ENCODE data around the gene CDK5R1.

DNA sequence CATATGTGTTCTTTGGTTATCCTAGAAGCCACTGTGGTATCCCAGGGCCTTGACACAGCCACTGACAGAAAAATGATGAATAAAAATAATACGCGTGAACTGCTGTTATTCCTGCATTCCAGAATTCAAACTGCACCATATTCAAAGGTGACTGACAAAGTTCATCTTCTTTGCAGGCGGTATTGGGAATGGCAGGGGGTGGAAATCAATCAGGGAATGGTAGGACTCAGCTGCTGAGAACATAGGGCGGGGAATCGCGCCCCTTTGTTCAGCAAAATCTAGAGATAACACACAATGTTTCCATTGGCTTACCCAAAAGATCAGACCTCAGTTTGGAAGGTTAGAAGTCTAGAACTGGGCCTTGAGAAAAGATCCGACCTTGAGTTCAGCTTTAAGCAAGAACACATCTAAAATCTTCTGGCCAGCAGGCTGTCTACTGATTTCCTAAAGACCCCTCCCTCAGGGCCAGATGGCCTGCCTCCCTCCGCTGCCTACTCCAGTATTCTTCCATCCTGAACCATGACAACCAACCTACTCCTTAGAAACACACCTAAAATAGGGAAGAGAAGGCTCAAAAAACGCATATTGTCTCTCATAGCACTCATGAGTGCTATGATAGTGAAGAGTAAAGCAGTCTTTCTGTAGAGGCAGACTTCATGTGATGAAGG, 34.1 kb downstream of the CDK5R1 start:
- TF ChIP-seq, protein P1, sequence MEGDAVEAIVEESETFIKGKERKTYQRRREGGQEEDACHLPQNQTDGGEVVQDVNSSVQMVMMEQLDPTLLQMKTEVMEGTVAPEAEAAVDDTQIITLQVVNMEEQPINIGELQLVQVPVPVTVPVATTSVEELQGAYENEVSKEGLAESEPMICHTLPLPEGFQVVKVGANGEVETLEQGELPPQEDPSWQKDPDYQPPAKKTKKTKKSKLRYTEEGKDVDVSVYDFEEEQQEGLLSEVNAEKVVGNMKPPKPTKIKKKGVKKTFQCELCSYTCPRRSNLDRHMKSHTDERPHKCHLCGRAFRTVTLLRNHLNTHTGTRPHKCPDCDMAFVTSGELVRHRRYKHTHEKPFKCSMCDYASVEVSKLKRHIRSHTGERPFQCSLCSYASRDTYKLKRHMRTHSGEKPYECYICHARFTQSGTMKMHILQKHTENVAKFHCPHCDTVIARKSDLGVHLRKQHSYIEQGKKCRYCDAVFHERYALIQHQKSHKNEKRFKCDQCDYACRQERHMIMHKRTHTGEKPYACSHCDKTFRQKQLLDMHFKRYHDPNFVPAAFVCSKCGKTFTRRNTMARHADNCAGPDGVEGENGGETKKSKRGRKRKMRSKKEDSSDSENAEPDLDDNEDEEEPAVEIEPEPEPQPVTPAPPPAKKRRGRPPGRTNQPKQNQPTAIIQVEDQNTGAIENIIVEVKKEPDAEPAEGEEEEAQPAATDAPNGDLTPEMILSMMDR (IDR thresholded peaks at IDR 0.05), result no peak
- no peak for TF ChIP-seq JUN (CRISPR knock-in tag; IDR thresholded peaks at IDR 0.05)
- TF ChIP-seq, protein P2, sequence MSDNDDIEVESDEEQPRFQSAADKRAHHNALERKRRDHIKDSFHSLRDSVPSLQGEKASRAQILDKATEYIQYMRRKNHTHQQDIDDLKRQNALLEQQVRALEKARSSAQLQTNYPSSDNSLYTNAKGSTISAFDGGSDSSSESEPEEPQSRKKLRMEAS (CRISPR knock-in tag; IDR thresholded peaks at IDR 0.05), result no peak
